GM23248 (cell line): Measurements from ENCODE around the gene ATP8B2.

ENCODE experiments used
- EZH2 ChIP-seq: fragments of 200-600 bp; sonication (generic); IDR thresholded peaks from 2 replicates; pipeline ENCODE4 v1.6.1; 2018; ENCODE audit warnings: antibody characterized with exemption, mild to moderate bottlenecking; ENCODE audit not compliant: insufficient read depth, poor library complexity, severe bottlenecking
- EZH2phosphoT487 ChIP-seq: fragments of 200-600 bp; sonication (generic); IDR thresholded peaks from 2 replicates; pipeline ENCODE4 v1.6.1; 2018; ENCODE audit warnings: antibody characterized with exemption, moderate library complexity, mild to moderate bottlenecking, low read depth; ENCODE audit not compliant: insufficient read depth

DNA sequence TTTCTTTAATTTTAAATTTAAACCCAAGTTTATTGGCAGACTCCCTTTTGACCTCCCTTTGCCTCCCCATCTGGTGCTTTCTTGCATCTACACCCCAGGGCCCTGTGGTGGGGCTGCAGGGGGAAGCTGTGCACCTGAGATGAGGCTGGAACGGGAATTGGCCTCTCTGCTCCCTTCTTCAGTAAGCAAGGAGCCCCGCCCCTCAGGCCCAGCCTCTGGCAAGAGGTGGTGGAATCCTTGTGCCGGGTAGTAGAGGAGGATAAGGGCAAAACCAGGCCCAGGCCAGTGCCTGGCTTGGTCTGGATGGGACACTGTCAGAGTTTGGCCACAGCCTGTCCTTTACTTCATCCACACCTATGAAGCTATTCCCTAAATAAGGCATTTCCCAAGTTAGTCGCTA, 25.1 kb downstream of the ATP8B2 start:
- TF ChIP-seq EZH2, result no peak
- TF ChIP-seq EZH2phosphoT487, result no peak
